Tongue (tissue), 2 donors: Measurements from ENCODE around the gene LRRC7. TPM values are rescaled to one million over a fixed set of nuclear protein-coding genes. Genes with fewer than 3 reads are reported as not detected.

Experiments used
- DNase-seq: peaks from one replicate; pipeline ENCODE4 v3.0.0-alpha.2; 2015
- total RNA-seq: library from RNA; depleted of rRNA; stranded (reverse); fragments of >200 nt; gene quantifications from one replicate; pipeline ENCODE4 v1.2.3, GENCODE V29; 2014

The LRRC7 gene
- total RNA-seq, 1 donor from 2014 or later: 4.5 TPM

- no peak for DNase-seq
Observed at GRCh38 chr1:69589799-69590198, 22.1 kb downstream of the LRRC7 start.

GRCh38 chr1:69592341-69592740 is 24.6 kb downstream of the LRRC7 start:
- no peak for DNase-seq

DNA sequence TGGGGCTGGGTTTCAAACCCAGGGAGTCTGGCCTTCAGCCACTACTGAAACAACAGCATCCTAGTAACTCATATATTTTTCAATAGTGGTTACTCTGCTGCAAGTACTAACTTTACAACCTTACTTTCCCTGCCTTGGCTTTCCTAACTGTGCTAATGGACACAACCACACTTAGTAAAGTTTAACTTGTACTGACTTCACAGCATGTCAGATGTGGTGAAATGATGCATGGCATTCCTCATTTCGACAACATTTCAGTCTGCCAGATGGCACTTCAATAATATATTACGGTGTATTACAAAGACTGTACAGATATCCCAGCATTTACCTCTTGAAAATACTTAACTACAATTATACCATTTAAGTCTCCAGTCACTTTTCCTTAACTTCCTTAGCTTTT is 27.8 kb downstream of the LRRC7 start:
- DNase-seq: no peak

- no peak for DNase-seq
Observed at GRCh38 chr1:69611316-69611715, 43.6 kb downstream of the LRRC7 start.

GRCh38 chr1:69613414-69613813 is 45.7 kb downstream of the LRRC7 start:
- DNase-seq: no peak

- no peak for DNase-seq
Observed at GRCh38 chr1:69638673-69639072, 71.0 kb downstream of the LRRC7 start.

GRCh38 chr1:69639159-69639558 is 71.4 kb downstream of the LRRC7 start:
- no peak for DNase-seq

DNA sequence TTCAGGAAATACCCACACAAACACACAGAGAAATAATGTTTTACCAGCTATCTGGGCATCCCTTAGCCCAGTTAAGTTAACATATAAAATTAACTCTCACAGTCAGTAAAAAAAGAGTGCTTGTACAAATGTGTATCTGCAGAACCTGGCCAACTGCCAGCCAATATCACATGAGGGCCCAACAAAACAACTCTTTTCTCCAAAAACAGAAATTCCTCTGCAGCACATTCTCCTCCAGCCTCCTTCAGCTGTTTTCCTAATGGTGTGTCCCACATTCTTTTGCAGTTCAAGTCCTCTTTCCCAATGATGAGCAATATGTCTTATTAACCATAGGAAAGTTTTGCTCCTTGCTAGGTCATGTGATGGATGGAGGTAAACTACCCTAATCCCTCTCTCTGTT is 75.5 kb downstream of the LRRC7 start:
- DNase-seq: no peak

DNA sequence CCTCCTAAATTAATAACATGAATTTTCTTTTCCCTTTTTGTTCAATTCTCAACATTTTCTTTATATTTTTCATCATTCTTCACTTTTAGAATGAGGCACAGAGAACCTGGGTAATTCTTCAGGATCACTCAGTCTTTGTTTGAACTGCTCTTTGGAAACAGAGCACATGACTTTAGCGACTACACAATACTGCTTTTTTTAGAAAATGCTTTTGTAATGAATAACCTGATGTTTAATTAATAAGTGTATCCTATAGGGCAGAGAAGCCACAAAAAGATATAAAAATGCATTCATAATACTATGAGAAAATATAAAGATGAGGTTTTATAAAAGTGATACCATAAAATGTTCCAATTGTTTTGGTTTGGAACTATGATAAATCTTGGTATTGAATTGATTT is 77.8 kb downstream of the LRRC7 start:
- DNase-seq: no peak

DNA sequence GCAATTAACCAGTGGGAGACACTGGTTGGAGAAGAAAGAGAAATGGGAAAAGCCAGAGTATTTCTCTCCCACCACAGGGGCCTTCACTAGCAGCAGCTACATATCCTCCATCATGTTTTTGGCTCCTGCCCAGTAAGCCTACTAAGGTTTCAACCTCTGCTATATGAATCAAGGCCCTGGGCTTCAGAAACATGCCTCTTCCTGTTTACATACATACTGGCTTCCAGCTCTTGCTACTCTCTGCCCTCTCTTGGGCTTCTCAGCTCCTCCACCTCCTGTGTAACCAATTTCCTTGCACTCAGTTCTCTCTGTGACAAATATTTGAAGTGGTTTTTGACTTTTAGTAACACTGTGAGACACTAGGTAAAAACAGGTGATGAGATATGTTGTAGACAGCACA is 80.8 kb downstream of the LRRC7 start:
- peak; percentile 37 for DNase-seq

DNA sequence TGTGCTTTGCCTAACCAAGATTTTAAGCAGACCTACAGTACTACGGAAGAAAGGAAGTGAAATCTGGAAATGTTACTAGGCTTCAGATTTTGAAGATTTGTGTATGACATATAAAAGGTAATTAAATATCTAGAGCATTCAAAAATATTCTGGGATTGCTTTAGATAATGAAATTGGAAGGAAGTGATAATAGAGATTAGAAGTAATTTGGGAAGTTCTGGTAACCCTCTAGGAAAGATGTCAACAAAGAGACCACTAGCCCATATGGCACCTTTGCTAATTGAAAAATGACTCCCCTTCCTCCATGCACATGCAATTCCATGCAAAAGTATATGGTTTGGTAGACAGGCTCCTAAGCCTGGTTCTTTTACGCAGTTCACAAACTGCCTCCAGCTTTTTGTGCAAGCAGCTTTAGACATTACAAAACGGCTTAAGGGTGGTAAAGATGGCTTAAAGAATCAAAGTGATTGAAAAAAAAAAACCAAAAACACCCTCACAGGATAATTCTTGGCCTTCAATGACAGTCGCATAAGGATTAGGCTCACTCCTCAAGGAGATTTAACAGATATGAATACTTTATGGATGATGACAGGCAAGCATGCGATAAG is 81.8 kb downstream of the LRRC7 start:
- no peak for DNase-seq

DNA sequence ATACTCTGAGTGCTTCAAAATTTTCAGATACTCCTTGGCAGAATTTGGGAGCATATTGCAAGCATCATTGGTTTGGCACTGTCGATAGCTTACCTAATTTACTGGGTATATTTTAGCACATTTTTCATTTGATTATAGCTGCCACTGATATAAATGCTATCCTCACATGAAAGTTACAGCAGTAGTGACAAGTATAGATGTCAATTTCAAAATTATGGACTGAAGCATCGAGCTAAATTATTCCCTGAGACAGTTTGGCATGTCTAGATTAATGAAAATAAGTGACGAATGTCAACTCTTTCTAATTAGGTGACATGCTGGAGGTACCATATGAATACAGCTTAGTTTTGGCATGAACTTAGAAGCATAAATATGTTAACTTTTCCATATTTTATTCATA is 83.1 kb downstream of the LRRC7 start:
- DNase-seq: no peak

- DNase-seq: no peak
Observed at GRCh38 chr1:69651656-69652055, 83.9 kb downstream of the LRRC7 start.

- no peak for DNase-seq
Observed at GRCh38 chr1:69657971-69658370, 90.2 kb downstream of the LRRC7 start.

GRCh38 chr1:69661686-69662085 is 94.0 kb downstream of the LRRC7 start:
- DNase-seq: no peak

GRCh38 chr1:69662321-69662720 is 94.6 kb downstream of the LRRC7 start:
- no peak for DNase-seq

DNA sequence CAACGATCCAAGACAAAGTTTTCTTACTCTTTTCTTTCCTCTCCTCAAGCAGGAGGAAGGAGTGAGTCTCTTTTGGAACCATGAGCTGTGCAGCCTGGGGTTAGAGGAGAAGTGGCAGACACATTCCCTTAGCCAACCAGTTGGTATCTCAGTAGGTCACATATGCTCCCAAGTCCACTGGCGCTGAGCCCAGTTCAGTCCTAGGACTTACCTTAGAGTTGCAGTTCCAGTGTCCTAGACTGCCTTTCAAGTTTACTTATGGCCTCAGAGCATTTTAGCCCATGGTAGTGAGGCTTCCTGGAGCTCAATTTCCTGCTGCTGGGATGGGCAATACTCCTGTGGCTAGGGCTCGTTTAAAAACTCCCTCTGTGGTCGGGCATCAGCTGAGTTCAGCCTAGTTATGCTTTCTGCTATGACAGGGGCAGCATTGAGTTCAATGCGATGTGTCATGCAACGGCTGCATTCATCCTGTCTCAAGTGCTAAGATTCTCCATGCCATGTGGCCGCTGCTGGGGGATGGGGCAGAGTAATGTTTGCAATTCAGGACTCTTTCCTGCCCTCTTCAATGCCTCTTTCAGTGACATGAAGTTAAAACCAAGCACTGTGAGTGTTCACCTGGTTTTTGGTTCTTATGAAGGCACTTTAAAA is 103.8 kb downstream of the LRRC7 start:
- peak; percentile 9 for DNase-seq

DNA sequence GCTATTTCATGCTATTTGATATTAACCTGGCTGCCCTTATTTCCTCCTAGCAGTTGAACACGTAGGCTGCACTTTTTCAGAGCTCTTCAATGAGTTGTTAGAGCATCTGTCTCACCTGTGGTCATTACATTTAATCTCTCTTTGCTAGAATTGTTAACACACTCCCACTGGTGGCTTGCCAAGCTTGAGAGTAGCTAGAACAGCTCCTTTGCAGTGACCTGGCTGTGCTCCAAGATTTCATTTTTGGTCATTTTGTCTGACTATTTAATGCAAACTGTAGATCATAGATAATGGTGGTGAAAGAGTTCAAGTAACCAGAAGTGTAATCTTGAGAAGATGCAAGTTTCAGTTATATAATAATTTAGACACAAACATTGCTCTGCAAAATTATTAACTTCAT is 105.6 kb downstream of the LRRC7 start:
- no peak for DNase-seq

DNA sequence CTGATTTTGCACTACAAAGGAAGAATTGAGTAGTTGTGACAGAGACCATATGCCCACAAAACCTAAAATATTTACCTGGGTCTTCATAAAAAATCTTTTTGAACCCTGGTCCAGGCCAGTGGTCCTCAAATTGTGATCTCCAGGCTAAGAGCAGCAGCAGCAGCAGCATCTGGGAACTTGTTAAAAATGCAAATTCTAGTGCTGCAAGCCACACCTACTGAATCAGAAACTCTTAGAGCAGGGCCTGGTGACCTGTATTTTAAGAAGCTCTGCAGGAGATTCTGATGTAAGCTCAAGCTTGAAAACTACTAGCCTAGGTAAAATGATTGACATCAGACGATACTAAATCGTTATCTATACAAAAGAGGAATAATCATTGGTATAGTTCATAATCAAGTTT is 112.2 kb downstream of the LRRC7 start:
- DNase-seq: no peak

- DNase-seq: no peak
Observed at GRCh38 chr1:69686367-69686984, 118.8 kb downstream of the LRRC7 start.

GRCh38 chr1:69688193-69688592 is 120.5 kb downstream of the LRRC7 start:
- DNase-seq: no peak

DNA sequence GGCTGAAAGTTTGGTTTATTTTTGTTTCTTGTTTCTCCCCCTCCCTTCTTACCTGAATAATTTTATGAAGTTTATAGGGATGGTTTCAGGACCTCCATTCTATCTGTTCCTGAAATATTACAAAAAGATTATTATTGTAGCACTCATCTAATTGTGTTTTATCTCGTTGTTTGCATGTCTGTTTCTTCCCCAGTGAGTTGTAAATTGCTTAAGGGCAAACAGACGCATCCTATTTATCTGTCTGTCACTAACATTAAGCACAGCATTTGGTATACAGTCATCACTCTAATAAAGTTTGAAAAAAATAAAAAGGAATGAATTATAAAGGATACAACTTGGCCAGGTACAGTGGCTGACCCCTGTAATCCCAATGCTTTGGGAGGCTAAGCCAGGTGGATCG is 123.5 kb downstream of the LRRC7 start:
- DNase-seq: no peak

DNA sequence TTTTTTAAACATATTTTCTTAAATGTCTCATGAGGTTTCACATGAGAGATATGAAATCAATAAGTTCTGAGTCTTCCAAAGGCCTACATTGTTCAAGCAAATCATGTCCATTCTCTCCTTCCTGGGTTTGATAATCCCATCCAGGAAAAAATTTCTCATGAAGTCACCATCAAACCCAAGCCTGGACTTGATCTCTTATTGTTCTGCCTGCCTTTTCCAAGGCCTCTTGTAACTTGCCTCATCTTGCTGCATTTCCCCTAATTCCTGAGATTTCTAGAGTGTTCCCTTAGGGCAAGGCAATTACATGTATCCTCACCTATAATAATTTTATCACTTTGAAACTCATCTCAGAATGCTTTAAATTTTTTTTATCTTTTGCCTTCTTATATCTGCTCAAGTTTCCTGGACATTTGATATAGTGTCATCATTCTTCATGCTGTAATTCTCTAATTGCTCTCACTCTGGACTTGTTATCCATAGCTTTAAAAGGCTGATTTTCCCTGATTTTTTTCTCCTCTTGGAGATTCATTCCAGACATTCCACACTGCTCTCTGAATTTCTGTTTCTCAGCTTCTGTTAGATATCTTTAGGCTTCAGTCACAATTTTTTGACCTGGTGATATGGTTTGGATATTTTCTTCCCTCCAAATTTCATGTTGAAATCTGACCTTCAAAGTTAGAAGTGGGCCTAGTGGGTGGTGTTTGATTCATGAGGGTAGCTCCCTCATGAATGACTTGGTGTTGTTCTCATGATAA is 126.4 kb downstream of the LRRC7 start:
- DNase-seq: no peak
